GM18498 (cell line): ENCODE results near the gene MRTO4.

ENCODE experiments used
- ATAC-seq: cut with Tn5 transposase; IDR thresholded peaks from one replicate; pipeline ENCODE4 v1.9.1; 2021; ENCODE audit warnings: mild to moderate bottlenecking, moderate library complexity; ENCODE audit not compliant: unreplicated experiment

Gene MRTO4

GRCh38 chr1:19308509-19308907, 56.9 kb downstream of the MRTO4 start:
- no peak for ATAC-seq

DNA sequence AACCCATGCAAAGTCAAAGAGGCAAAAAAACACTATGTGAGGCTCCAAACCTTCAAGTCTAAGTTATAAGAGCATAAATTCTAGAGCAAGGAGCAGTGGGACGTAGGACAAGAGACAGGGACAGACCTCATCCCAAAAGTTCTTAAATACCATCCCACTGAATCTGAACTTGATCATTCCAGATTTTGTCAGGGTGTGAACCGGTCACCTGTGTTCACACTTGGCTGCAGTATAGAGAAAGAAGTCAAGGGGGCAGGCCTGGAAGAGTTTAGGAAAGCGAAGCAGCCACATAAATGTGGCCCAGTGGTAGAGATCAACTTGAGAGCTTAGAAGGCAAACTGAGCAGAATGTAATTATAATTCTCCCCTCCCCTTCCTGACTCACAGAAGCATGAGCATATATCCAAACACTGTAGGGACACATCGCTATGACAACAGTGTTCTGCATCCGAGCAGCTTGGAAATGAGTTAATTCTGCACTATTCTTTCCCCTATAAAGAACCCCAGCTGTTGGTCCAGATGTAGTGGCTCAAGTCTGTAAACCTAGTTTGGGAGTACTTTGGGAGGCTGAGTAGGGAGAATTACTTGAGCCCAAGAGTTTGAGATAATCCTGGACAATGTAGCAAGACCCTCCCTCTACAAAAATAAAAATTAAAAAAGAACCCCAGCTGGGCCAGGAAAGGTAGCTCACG, 57.7 kb downstream of the MRTO4 start:
- no peak for ATAC-seq
